Activated CD4-positive, alpha-beta T cell treated with anti-CD3 and anti-CD28 coated beads, Interleukin-2, amount 50 U/mL, for 48 hours (primary cell): ENCODE results near the gene EXOC6B.

ENCODE experiments used
- DNase-seq, 2 experiments: peaks; one replicate each; pipeline ENCODE4 v3.0.0-alpha.2; 2020

EXOC6B gene

GRCh38 chr2:72731116-72731515 lies 94.7 kb downstream of the EXOC6B start:
- DNase-seq = no peak

DNA sequence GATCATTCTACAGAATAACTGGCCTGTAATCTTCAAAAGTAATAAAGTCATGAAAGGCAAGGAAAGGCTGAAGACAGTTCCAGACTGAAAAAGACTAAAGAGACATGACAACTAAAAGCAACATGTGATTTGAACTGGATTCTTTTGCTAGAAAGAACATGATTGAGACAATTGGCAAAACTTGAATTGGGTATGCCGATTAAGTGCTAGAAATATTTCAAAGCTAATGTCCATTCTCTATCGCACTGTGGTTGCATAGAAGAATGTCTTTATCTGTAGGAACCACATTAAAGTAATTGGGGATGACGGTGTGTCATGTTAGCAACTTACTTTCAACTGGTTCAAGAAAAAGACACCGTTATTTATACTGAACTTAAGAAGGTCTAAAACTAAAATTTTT lies 98.5 kb downstream of the EXOC6B start:
- DNase-seq = no peak

DNA sequence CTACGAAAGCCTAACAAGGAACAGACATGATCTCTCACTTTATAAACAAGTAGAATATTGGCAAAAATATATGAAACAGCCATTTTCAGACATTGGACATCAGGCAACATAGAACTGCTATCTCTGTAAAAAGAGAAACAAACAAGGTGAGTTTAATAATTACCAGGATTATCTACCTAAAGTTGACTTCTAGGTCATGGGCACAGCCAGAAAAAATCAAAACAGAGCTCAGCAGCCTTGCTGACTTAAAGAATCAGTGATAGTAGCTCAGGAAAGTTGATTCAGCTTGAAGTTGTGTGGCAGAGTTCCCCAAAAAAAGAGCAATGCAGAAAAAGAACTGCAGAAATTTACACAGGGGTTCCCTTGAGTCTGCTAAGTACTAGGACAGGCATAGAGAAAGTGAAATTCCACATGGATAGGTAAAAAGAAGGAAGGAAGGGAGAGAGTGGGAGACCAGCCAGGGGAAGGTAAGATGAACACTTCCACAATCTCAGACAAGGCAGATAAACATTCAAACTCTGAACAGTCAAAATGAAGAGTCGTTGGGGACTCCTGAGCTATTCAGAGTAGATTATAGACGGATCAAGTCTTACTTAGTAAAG lies 102.0 kb downstream of the EXOC6B start:
- DNase-seq = no peak

DNA sequence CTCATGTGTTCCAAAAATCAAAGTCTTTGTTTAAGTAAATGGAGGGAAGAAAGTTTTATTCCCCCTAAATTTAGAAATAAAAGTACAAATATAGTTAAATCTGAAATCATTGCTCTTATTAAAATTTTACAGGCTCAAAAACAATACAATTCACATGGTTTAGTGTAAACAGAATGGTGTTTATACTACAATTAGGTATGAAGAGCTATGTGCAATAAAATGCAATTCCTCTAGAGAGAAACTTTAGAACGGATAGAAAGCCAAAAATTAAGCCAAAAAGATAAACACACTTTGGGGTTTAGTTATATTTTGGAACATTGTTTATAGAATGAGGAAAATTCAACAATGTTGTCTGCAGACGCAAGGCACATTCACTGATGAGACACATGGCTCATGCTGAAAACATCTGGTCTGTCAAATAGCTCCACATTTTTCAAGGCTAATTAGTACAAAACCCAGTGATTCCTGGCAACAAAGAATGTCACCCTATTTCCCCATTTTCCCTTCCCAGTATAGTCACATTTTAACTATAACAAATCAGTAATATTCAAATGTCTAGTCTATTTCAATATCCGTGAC lies 103.3 kb downstream of the EXOC6B start:
- no peak for DNase-seq

DNA sequence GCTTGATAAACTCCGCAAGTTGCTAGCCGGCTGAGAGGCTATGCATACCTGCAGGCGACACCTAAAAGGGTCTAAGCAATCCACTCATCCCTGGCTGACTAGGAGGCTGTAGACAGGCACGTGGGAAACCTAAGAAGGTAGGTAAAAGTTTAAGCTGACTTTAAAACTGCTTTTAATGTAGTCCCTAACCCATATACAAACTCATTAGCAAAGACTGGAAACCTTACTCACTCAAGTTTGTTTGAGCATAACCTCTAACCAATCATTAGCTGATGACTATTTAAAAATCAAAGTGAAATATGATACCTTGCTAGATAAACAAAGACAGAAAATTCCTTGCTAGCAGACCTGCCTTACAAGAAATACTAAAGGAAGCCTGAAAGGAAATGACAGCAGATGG lies 106.4 kb downstream of the EXOC6B start:
- no peak for DNase-seq

DNA sequence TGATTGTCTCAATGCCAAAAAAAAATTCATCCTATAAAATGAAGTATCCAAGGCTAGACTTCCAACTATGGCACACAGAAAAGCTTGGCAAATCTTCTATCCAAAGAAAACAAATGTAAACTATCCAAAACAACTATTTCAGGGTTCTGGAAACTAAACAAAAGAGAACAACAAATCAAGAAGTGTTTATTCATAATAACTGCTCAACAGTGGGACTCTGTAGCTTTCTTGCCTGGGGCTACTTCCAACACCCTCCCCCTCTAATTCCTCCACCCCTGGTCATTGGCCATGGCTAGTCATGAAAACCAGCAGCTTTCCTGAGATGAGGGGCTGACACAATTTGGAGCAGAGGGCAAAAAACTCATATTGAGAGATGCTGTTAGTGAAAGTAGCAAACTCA lies 107.0 kb downstream of the EXOC6B start:
- no peak for DNase-seq

GRCh38 chr2:72716601-72717000 lies 109.2 kb downstream of the EXOC6B start:
- DNase-seq = no peak

DNA sequence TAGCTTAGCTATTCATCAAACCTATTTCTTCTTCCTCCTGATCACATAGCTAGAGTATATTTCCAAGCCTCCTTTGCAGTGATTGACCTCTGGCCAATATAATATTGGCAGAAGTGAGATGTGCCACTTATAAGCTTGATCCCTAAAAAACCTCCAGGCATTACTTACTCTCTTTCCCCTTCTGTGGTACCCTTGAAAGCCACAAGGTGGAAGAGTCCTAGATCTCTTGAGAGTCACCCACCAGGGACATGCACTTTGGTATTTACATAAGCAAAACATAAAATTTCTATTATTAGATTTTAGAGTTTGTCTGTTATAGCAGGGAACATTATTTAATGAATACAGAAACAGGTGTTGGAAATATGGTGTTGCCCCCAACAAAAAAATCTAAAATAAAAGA lies 112.0 kb downstream of the EXOC6B start:
- no peak for DNase-seq

DNA sequence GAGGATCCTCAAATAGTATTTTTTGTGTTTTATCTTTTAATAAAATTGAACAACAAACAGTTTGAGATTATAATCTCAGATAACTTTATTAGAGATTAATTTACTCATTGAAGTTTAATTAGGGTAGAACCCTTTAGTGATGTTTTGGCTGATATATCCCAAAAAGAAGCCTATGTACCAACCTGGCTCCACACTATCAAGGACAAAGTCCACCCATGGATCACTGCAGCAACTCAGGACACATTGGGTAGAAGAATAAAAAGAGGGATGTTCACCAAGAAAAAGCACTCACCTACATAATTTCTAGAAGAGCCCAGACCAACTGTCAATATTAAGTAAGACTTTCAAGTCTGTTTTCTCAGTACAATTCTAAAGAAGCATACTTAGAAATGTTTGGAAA lies 112.9 kb downstream of the EXOC6B start:
- DNase-seq = no peak

GRCh38 chr2:72712304-72712703 lies 113.5 kb downstream of the EXOC6B start:
- DNase-seq = no peak

DNA sequence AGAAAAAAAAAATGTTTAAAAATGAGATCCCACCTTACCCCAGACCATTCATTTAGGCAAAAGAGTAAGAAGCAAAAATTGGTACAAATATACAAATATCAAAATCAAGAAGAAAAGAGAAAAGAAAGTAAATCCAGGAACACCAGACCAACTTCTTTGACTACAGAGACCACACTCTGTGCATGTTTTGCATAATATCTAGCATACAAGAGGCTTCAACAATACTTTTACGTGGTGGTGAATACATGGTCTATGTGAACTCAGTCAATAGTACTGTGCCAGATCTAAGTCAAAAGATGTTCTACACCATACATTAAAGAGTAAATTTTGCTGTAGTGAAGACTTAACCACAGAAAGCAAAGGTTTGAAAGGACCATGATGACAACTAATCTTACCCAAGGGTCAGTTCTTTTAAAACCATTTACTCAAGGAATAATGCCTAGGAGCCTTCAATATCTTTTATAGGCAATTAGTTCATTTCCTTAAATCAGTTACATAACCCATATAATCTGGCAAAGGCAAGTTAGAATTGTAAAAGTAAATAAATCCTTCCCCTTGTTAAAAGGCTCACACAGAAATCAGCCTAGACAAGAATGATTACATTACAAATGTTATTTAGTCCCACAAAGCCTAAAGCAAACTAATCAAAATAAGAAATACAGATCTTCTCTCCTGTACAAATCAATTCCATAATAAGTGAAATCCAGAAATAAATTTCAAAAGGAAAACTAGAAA lies 115.2 kb downstream of the EXOC6B start:
- DNase-seq = no peak

DNA sequence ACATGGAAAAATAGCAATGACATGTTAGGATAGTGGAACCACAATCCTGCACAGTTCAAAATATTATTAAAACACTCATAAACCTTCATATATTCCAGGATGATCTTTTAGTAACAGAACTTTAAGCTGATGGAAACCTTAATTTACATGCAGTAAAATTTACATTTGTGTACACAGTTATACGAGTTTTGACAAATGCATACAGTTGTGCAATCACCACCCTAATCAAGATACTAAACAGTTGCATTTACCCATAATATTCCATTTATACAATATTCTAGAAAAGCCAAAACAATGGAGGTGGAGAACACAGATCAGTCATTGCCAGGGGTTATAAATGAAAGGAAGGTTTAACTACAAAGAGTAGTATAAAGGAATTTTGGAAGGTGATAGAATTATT lies 117.6 kb downstream of the EXOC6B start:
- DNase-seq = no peak

DNA sequence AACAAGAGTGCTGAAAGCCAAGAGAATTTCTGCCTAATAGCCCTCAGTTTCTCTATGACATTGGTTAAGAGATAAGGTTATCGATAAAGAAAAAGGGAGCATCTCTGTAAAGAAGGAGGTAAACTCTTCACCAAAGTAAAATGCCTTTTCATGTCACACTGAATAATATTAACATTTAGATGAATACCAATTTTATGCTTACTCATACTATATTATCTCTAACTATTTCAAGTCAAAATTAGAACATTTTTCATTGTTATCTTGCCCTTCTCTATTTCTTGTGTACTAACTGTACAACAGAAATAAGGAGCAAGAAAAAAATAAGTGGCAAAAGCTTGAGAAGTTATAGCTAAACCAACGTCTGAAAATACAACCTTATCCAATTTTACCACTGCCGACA lies 127.5 kb downstream of the EXOC6B start:
- DNase-seq = no peak

DNA sequence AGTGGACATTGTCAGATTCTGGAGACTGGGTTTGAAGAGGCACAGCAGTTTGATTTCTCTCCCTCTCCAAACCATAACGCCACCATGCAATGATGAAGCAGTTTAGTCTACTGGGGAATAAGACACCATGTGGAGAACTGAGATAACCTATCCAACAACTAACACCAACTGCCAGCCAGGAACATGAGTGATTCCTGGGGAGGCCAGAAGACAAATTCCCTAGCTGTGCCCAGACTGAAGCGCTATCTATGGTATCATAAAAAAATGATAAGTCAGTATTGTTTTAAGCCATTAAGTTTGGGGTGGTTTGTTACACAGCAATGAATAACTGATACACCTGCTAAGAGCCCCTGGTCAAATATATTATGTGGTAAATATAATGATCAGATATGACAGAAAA lies 129.3 kb downstream of the EXOC6B start:
- no peak for DNase-seq

GRCh38 chr2:72695676-72696075 lies 130.2 kb downstream of the EXOC6B start:
- no peak for DNase-seq

- no peak for DNase-seq
These were observed 130.9 kb downstream of the EXOC6B start for GRCh38 chr2:72694715-72695496.

GRCh38 chr2:72689579-72690195 lies 136.1 kb downstream of the EXOC6B start:
- no peak for DNase-seq

DNA sequence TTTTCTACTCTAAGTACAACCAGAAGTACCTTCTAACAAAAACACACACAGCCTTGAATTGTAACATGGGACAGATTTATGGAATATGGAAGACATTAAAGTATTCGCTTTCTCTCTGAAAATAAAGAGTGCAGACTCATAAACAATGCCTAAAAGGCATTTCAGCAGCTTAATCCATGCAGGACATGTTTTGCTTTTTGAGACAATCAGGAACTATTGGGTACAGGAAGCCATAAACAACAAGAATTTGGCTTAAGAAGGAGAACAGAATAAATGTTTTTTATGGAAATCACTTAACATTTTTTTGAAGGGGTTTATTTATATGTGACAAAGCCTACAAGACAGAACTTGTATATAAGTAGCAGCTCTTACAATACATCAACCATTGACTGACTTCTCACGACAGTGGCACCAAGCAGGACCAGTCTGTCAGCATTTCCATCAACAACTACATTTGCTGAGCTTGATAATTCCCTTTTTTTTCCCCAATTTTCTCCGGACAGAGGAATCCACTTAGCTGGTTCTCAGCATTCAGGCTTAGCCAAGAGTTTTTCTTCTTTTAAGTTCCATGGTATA lies 140.1 kb downstream of the EXOC6B start:
- DNase-seq = no peak

- no peak for DNase-seq
These were observed 143.8 kb downstream of the EXOC6B start for GRCh38 chr2:72682061-72682460.

DNA sequence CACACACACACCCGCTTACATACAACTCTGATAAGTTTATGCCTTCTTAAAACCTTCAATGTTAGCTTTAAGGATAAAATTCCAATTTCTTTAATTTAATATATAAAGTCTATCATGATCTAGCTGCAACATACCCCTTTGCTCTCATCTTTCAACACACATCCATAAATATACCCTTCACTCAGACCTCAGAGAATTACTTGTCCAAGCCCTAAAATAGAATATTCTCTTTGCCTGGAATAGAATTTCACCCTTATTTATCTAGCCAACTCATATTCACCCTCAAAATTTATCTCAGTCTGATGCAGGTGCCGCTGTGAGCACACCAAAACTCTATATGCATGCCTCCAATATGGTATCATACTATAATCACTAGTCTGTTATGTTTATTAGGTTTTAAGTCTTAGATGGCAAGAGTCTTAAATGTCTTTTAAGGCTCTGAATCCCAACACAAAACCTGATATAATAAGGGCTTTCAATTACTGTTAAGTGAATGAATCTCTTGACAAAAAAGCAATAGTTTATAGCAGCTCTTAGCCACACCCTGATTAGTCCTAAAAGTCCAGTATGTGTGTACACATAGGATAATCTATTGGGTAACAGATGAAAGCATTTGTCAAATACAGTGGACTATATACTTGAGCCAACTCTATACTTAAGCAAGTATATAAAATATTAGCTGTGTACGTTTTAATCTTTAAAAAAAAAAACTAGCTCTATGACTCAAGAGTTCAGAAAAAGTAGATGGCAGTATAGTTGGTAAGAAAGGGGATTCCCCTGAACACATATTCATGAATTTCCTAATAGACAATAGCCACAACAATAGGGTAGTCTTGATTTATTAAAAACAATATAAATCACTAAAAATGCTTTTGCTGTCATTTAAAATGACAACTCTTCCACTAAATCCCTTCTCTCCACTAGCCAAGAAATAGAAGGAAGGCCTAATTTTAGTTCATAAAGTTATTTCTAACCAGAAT lies 144.5 kb downstream of the EXOC6B start:
- no peak for DNase-seq

DNA sequence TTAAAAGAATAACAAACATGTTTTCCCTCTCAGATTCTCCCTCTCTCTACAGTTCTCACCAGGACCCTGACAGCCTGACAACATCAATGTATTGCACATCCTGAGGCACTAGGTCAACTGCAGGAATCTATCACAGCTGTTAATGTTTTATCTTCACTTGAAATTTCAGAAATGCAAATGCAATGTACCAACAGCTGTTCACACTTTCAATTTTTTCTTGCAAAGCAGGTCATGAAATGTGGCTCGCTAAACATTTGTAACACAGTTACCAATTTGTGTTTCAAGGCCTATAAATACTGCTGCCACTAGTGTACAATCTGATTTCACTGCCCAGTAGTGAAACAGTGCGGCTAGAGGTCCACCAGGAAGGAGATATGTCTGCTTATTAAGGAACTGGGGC lies 147.8 kb downstream of the EXOC6B start:
- no peak for DNase-seq
